Hippocampal formation (tissue), 2 donors: ENCODE results near the gene ALOX12B.
"Not testable (repeated sequence)": the region's sequence is repeated elsewhere in the genome, so short reads cannot be mapped to it uniquely, and the experiment has no call there.

Source experiments
- DNase-seq, 2 donors: peaks; one replicate each; lab custom pipeline; 2025; lab: John Stamatoyannopoulos, UW

ALOX12B gene

DNA sequence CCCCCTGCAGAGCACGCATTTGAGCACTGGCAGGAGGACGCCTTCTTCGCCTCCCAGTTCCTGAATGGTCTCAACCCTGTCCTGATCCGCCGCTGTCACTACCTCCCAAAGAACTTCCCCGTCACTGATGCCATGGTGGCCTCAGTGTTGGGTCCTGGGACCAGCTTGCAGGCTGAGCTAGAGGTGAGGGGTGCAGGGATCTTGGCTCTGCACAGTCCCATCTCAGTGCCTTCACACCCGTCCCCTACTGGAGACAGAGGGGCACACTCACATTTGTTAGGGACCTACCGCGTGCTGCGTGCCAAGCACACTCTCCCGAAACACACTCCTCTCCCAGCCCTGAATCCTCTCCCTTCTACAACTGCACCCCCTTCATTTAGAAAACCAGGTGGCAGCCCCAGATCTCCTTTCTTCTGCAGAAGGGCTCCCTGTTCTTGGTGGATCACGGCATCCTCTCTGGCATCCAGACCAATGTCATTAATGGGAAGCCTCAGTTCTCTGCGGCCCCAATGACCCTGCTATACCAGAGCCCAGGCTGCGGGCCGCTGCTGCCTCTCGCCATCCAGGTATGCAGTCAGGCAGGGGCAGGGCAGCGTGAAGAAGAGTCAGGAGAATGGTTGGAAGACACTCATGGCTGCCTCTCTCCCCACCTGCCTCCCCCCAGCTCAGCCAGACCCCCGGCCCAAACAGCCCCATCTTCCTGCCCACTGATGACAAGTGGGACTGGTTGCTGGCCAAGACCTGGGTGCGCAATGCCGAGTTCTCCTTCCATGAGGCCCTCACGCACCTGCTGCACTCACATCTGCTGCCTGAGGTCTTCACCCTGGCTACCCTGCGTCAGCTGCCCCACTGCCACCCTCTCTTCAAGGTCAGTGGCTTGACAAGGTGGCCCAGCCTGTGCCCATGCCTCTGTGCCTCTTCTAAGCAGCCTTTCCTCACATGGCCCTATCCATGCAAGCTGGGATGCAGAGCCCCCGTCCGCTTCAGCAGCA lies 42.4 kb downstream of the ALOX12B start:
- DNase-seq, result no peak

DNA sequence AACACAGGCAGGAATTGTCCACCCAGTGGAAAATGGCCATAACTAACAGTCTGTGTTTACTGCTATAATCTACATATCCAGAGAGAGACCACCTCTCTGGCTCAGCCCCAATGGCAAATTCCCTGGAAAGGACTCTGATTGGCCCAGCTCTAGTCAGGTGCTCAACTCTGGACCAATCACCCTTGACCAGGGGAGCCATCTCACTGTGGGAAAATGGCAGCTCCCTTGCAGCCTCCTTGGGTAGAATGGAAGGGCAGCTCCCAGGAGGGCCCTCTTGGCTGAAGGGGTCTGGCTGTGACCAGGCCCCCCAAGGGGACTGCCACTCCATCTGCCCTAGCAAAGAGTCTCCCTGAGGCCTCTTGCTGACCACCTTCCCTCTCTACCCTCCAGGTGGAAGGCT lies 45.5 kb downstream of the ALOX12B start:
- DNase-seq, result no peak

GRCh38 chr17:8041249-8041928 lies 46.1 kb downstream of the ALOX12B start:
- DNase-seq, result peak; percentile 8 to 37

DNA sequence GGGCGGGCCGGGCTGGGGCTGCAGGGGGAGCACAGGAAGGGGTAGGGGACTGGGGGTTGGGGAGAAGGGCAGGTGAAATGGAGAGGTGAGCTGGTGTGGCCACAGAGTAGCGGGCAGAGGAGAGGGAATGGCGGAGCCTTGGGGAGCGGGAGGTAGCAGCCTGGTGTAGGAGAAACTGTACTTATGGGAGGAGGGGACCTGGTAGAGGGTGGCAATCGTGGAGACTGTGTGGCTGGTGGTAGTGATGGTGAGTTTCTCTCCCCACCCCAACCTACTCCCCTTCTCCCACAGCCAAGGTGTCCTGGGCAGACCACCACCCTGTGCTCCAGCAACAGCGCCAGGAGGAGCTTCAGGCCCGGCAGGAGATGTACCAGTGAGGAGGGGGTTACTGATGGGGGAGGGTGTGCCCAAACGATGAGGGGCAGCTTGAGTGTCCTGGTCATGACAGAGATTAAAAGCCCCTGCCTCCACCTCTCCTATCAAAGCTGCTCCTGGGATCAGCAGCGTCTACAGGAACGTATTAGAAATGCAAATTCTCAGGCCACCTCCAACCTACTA lies 47.8 kb downstream of the ALOX12B start:
- no peak for DNase-seq

GRCh38 chr17:8038954-8039610 lies 48.4 kb downstream of the ALOX12B start, which contains the start of gene ALOX15B:
Gene ALOX15B (plus strand): TSS chr17:8039059. CDS start chr17:8039156, 97 bp downstream.
- DNase-seq, result no peak

DNA sequence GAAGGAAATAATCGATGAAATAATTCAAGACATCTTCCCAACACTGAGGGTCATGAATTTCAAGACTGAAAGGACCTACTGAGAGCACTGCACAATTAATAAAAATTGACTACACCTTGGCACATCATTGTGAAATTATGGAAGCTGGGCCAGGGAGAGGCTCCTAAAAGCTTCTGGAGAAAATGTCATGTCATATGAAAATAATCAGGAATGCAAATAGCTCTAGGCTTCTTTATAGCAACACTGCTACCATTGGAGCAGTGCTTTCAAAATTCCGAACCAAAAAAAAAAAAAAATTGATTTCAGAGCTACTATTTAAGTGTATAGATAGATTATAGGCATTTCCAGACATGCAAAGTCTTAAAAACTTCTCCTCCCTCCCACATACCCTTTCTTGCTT lies 55.1 kb downstream of the ALOX12B start:
- DNase-seq, result no peak

GRCh38 chr17:8031950-8032349 lies 55.6 kb downstream of the ALOX12B start:
- DNase-seq, result no peak

DNA sequence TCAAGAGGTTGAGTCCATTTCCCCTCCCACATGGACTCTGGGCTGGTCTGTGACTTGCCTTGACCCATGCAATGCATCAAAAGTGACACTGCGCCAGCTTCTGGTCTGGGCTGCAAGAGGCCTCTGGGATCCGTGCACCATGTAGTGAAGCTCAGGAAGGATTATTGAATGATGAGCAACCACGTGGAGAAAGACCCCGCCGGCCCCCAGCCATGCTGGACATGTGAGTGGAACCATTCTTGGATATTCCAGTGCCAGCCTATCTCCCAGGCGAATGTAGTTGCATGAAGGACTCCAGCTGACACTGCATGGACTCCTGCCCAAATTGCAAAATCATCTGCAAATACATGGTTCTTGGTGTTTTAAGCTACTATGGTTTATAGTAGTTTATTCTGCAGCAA lies 56.3 kb downstream of the ALOX12B start:
- DNase-seq, result no peak

- no peak for DNase-seq
Observed at GRCh38 chr17:8029121-8029520, 58.4 kb downstream of the ALOX12B start.

DNA sequence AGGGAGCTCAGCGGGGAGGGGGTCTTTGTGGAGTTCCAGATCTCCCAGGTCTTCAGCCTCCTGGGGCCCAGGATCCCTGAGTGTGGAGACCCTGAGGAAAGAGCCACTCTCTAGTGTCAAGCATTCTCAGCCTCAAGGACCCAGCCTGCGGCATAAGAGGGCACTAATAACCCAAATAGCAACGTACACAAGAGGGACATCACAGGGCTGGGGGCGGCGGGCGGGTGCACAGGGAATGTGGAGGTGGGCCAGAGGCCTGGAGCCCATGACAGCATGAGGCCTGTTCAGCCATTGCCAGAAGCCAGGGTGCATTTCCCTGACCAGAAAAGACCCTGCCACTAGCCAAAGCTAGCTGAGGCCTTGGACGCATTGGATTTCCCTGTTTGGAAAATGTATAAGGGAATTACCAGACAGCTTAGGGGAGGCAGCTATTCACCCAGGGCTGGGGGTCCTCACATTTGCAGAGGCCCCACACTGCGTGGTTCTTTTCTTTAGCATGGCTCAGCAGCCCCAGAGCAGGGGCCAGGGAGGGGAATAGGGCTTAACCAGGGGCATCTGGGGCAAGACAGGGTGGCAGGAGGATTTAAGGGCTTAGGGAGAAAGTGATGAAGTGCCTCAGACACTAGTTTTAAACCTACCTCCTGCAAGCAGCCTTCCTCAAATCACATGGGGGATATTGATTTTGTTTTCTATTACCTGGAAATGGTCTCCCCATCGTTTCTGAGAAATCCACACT lies 62.2 kb downstream of the ALOX12B start:
- DNase-seq, result no peak

- not testable (repeated sequence) for DNase-seq
Observed at GRCh38 chr17:8024161-8024560, 63.4 kb downstream of the ALOX12B start.
